Retinal pigment epithelial cell (primary cell): ENCODE data around the gene MAD1L1.

Source experiments
- DNase-seq: peaks from one replicate; pipeline ENCODE4 v3.0.0-alpha.2; 2010; ENCODE audit warnings: low read depth
- H3K4me3 ChIP-seq: 2 replicates; pipeline ENCODE4 v1.5.1; 2011; ENCODE audit warnings: mild to moderate bottlenecking, low read length, control low read depth, moderate library complexity
- CTCF ChIP-seq: conservative IDR thresholded peaks from 2 replicates; pipeline ENCODE4 v1.5.1; 2011; ENCODE audit warnings: low read depth, low read length, control low read depth, inconsistent platforms

Gene MAD1L1

GRCh38 chr7:1873070-1873405, 359.7 kb downstream of the MAD1L1 start:
- H3K4me3 ChIP-seq = no peak overlapping the region
- TF ChIP-seq CTCF = no peak
- DNase-seq = no peak

- H3K4me3 ChIP-seq = no peak overlapping the region
- DNase-seq = no peak
- no peak for TF ChIP-seq CTCF
Observed at GRCh38 chr7:1872191-1873069, 360.3 kb downstream of the MAD1L1 start.

GRCh38 chr7:1869452-1870130, 363.2 kb downstream of the MAD1L1 start:
- no peak for TF ChIP-seq CTCF
- no peak overlapping the region for H3K4me3 ChIP-seq
- no peak for DNase-seq

- no peak for TF ChIP-seq CTCF
- no peak overlapping the region for H3K4me3 ChIP-seq
- DNase-seq = no peak
Observed at GRCh38 chr7:1868516-1869165, 364.1 kb downstream of the MAD1L1 start.

- DNase-seq = no peak
- no peak overlapping the region for H3K4me3 ChIP-seq
- TF ChIP-seq CTCF = no peak
Observed at GRCh38 chr7:1867370-1868260, 365.1 kb downstream of the MAD1L1 start.

- H3K4me3 ChIP-seq = no peak overlapping the region
- DNase-seq = no peak
- no peak for TF ChIP-seq CTCF
Observed at GRCh38 chr7:1866601-1867000, 366.1 kb downstream of the MAD1L1 start.
